Hepatocyte (in vitro differentiated cells): ENCODE data around the gene GJB5. TPM values are rescaled to one million over a fixed set of nuclear protein-coding genes. Genes with fewer than 3 reads are reported as not detected.
"Not testable (repeated sequence)": the region's sequence is repeated elsewhere in the genome, so short reads cannot be mapped to it uniquely, and the experiment has no call there.

Experiments used
- DNase-seq: peaks from one replicate; pipeline ENCODE4 v3.0.0-alpha.2; 2016; ENCODE audit warnings: low spot score
- H2AFZ ChIP-seq: fragments of 200-600 bp; sonication (generic); 2 replicates; pipeline ENCODE4 v1.6.0; 2016; ENCODE audit warnings: antibody characterized with exemption, mild to moderate bottlenecking
- H3K27ac ChIP-seq: fragments of 200-600 bp; sonication (generic); 2 replicates; pipeline ENCODE4 v1.5.1; 2016; ENCODE audit warnings: mild to moderate bottlenecking
- H3K27me3 ChIP-seq: fragments of 200-600 bp; sonication (generic); 2 replicates; pipeline ENCODE4 v1.6.1; 2016
- H3K36me3 ChIP-seq: fragments of 200-600 bp; sonication (generic); replicated peaks from 2 replicates; pipeline ENCODE4 v1.5.1; 2016; ENCODE audit warnings: low read depth; ENCODE audit not compliant: insufficient read depth
- H3K4me1 ChIP-seq: fragments of 200-600 bp; sonication (generic); 2 replicates; pipeline ENCODE4 v1.5.1; 2016; ENCODE audit warnings: mild to moderate bottlenecking, moderate library complexity; ENCODE audit not compliant: insufficient read depth
- H3K4me2 ChIP-seq: fragments of 200-600 bp; sonication (generic); 2 replicates; pipeline ENCODE4 v1.6.0; 2016
- H3K4me3 ChIP-seq: fragments of 200-600 bp; sonication (generic); 2 replicates; pipeline ENCODE4 v1.5.1; 2016; ENCODE audit warnings: mild to moderate bottlenecking
- H3K79me2 ChIP-seq: fragments of 200-600 bp; sonication (generic); 2 replicates; pipeline ENCODE4 v1.6.0; 2017; ENCODE audit warnings: mild to moderate bottlenecking
- H3K9me2 ChIP-seq: fragments of 200-600 bp; sonication (generic); replicated peaks from 2 replicates; pipeline ENCODE4 v1.6.0; 2017; ENCODE audit warnings: mild to moderate bottlenecking; ENCODE audit not compliant: insufficient read depth
- H3K9me3 ChIP-seq: fragments of 200-600 bp; sonication (generic); 2 replicates; pipeline ENCODE4 v1.5.1; 2016; ENCODE audit warnings: low read depth, mild to moderate bottlenecking
- H4K20me1 ChIP-seq: fragments of 200-600 bp; sonication (generic); 2 replicates; pipeline ENCODE4 v1.6.0; 2016; ENCODE audit warnings: mild to moderate bottlenecking; ENCODE audit not compliant: insufficient read depth, poor library complexity, severe bottlenecking
- CTCF ChIP-seq: fragments of 200-600 bp; sonication (generic); IDR thresholded peaks from 2 replicates; pipeline ENCODE4 v1.5.1; 2016; ENCODE audit warnings: antibody characterized with exemption, mild to moderate bottlenecking; ENCODE audit not compliant: poor library complexity
- EZH2 ChIP-seq: fragments of 200-600 bp; sonication (generic); IDR thresholded peaks from 2 replicates; pipeline ENCODE4 v1.6.1; 2016; ENCODE audit warnings: antibody characterized with exemption, mild to moderate bottlenecking, borderline replicate concordance
- EZH2phosphoT487 ChIP-seq: fragments of 200-600 bp; sonication (generic); IDR thresholded peaks from one replicate; pipeline ENCODE4 v1.6.1; 2018; ENCODE audit warnings: antibody characterized with exemption, mild to moderate bottlenecking, low read depth, moderate library complexity; ENCODE audit not compliant: unreplicated experiment, severe bottlenecking
- whole genome bisulfite sequencing: methylation state at CpG from one replicate; pipeline ENCODE4 v1.1.6; 2016; ENCODE audit warnings: low lambda C conversion rate; ENCODE audit errors: missing lambda C conversion rate; 5-methylcytosine and 5-hydroxymethylcytosine counted together
- polyA plus RNA-seq: library from polyadenylated mRNA; unstranded; fragments of >200 nt; fragmentation: Nextera tagmentation; extraction: Ambion mirVana; gene quantifications from 2 replicates; pipeline ENCODE4 v1.2.1, GENCODE V29; 2016
- total RNA-seq: library from RNA; depleted of rRNA; stranded (reverse); fragments of >200 nt; gene quantifications from 2 replicates; pipeline ENCODE4 v1.2.3, GENCODE V29; 2014

Gene GJB5
- total and polyA plus RNA-seq, 2 experiments from 2014 or later: 0.80 to 0.85 TPM

DNA sequence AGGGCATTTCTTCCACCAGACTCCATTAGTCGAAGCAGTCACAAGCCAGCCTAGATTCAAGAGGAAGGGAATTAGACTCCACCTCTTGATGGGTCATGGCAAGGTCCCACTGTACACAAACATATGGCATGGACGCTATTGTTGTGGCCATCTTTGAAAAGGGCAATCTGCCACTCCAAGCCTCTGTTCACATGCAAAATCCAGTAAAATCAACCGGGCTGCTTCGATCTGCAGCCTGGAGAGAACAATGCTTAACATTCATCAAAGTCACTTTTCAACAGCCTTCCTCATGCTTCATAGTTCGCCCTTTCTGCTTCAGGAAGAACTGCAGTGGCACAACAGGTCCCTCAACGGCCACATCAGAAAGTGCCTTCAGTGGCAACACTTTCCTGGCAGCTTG lies 28.0 kb upstream of the GJB5 start:
- no peak for DNase-seq
- no peak for TF ChIP-seq EZH2
- TF ChIP-seq CTCF: no peak
- no peak for TF ChIP-seq EZH2phosphoT487
- 85% methylated on average over 6 of the region's 6 CpGs for WGBS

DNA sequence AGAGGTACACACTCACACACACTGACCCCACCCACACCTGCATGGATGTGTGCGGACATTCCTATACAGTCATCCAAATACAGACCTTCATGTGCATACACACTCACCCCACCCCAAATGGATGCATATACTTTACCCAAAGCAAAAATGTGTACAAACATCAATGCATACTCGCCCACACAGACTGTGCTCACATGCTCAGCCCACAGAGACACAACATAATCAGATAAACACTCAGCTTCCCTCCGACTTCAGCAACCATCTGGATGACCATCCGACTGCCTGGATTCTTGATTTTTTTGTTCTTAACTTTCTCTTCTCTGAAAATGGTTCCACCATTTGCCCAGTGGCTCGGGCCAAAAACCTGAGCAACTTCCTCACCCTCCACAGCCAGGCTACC lies 24.4 kb upstream of the GJB5 start:
- 88% methylated on average over 5 of the region's 5 CpGs for whole genome bisulfite sequencing

More for the DNA sequence above, 28.0 kb upstream of the GJB5 start:
- Histone ChIP-seq H3K4me3 (no peak overlapping the region), H3K9me3 (no peaks in the 10 kb centered on the region), H3K4me2 (no peak overlapping the region), H3K9me2 (no peaks in the 10 kb centered on the region), H3K36me3 (no peaks in the 10 kb centered on the region), H3K4me1 (no peaks in the 10 kb centered on the region), H2AFZ (no peak overlapping the region), H3K27me3 (no peaks in the 10 kb centered on the region), H3K79me2 (no peaks in the 10 kb centered on the region), H3K27ac (no peak overlapping the region), H4K20me1 (no peaks in the 10 kb centered on the region)

DNA sequence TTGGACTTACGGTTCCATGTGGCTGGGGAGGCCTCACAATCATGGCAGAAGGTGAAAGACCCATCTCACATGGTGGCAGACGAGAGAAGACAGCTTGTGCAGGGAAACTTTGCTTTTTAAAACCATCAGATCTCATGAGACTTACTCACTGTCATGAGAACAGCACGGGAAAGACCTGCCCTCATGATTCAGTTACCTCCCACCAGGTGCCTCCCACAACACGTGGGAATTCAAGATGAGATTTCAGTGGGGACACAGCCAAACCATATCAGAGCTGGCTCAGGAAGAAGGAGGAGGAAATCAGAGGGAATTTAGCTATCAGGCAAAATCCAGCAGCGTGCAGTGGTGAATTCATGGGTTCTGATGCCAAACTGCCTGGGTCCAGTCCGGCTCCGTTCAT lies 22.0 kb upstream of the GJB5 start:
- H3K9me3 ChIP-seq, H3K4me3 ChIP-seq, DNase-seq, H3K4me2 ChIP-seq, H2AFZ ChIP-seq, H3K9me2 ChIP-seq, H3K79me2 ChIP-seq, H3K4me1 ChIP-seq, H4K20me1 ChIP-seq, H3K27me3 ChIP-seq, H3K36me3 ChIP-seq, H3K27ac ChIP-seq: not testable (repeated sequence)
- 82% methylated on average over 7 of the region's 7 CpGs for WGBS

More for the DNA sequence above, 24.4 kb upstream of the GJB5 start:
- H3K27me3 ChIP-seq: no peaks in the 10 kb centered on the region
- TF ChIP-seq EZH2 (no peak), CTCF (no peak), EZH2phosphoT487 (no peak)
- no peaks in the 10 kb centered on the region for H3K79me2 ChIP-seq
- H3K36me3 ChIP-seq: no peaks in the 10 kb centered on the region
- no peaks in the 10 kb centered on the region for H4K20me1 ChIP-seq
- no peak overlapping the region for H3K4me2 ChIP-seq
- H3K4me1 ChIP-seq: no peaks in the 10 kb centered on the region
- no peaks in the 10 kb centered on the region for H3K9me3 ChIP-seq
- DNase-seq: no peak
- no peaks in the 10 kb centered on the region for H3K9me2 ChIP-seq
- no peak overlapping the region for H2AFZ ChIP-seq
- H3K27ac ChIP-seq: no peak overlapping the region
- H3K4me3 ChIP-seq: no peak overlapping the region

DNA sequence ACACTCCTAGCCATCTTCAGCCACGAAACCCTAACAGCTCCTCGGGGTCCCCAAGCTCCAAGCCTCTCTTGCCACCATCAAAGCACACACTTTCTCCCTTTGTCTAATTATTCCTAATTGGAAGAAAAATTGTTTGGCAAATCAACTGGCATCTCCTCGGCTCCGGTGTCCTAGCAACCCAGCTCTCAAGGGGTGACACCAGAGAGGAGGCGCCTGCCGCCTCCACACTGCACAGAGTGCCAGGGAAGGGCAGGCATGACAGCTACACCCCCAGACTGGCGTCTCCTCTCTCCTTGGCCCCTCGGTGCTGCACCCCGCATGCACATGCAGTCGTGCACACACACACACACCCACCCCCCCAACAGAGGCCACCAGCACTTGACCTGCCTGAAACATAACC lies 18.2 kb upstream of the GJB5 start:
- no peaks in the 10 kb centered on the region for H3K79me2 ChIP-seq
- TF ChIP-seq EZH2phosphoT487 (no peak), EZH2 (no peak), CTCF (no peak)
- H3K9me3 ChIP-seq: no peaks in the 10 kb centered on the region
- no peaks in the 10 kb centered on the region for H4K20me1 ChIP-seq
- 93% methylated on average over 10 of the region's 10 CpGs for WGBS
- no peaks in the 10 kb centered on the region for H3K36me3 ChIP-seq
- no peaks in the 10 kb centered on the region for H3K9me2 ChIP-seq
- H3K4me3 ChIP-seq: no peak overlapping the region
- H3K4me1 ChIP-seq: peaks cover 1% of the 10 kb centered on the region
- no peak for DNase-seq
- H3K4me2 ChIP-seq: no peak overlapping the region
- no peak overlapping the region for H2AFZ ChIP-seq
- H3K27me3 ChIP-seq: no peaks in the 10 kb centered on the region
- H3K27ac ChIP-seq: no peak overlapping the region

GRCh38 chr1:34737236-34737635 lies 17.6 kb upstream of the GJB5 start:
- H3K4me3 ChIP-seq, H3K79me2 ChIP-seq, H3K9me3 ChIP-seq, H3K27me3 ChIP-seq, H3K9me2 ChIP-seq, H3K4me1 ChIP-seq, DNase-seq, H3K36me3 ChIP-seq, H4K20me1 ChIP-seq, H3K4me2 ChIP-seq, H2AFZ ChIP-seq, H3K27ac ChIP-seq: not testable (repeated sequence)
- 90% methylated on average over 12 of the region's 12 CpGs for WGBS
